GM19455 (cell line): ENCODE data around the gene EHD1.

Source experiments
- ATAC-seq: cut with Tn5 transposase; IDR thresholded peaks from one replicate; pipeline ENCODE4 v1.9.1; 2021; ENCODE audit not compliant: unreplicated experiment

Gene EHD1

DNA sequence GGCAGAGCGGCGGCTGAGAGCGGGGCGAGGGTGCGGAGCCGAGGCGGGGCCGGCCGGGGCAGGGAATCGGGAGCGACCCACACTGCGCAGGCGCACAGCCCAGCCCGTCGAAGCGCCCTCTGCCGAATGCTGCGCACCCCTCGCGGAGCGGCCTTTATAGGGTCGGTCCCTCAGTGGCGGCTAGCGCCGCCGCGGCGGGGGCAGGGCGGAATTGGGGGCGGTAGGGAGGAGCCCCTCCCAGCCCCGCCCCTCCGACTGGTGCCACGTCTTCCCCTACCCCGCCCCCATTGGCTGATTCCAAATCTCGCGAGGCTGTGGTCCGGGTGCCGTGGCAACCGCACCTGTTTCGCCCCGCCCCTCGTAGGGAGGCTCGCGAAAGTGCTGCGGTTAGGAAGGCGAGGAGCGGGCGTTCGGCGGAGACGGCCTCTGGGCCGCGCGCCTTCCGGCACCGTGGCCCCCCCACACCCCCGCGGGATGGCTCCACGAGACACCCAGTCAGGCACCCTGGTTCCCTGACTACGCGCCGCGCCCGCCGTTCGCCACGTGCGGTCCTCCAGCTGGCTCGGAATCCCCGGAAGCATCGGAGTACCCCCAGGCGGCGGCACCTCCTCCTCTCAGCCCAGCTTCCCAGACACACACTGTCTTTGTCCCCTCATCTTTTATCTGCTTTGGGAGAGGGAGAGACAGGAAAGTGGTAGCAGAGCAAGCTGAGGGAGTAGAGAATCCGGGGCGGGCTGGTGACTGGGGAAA, at the start of gene EHD1:
Gene EHD1, minus strand, starts transcription at position 128 of the 750 bp plus-strand sequence. CDS start 157 bp downstream, outside the sequence.
- ATAC-seq, result peak; percentile 64

- ATAC-seq, result no peak
These were observed 48.3 kb upstream of the EHD1 start for GRCh38 chr11:64926689-64927088.

DNA sequence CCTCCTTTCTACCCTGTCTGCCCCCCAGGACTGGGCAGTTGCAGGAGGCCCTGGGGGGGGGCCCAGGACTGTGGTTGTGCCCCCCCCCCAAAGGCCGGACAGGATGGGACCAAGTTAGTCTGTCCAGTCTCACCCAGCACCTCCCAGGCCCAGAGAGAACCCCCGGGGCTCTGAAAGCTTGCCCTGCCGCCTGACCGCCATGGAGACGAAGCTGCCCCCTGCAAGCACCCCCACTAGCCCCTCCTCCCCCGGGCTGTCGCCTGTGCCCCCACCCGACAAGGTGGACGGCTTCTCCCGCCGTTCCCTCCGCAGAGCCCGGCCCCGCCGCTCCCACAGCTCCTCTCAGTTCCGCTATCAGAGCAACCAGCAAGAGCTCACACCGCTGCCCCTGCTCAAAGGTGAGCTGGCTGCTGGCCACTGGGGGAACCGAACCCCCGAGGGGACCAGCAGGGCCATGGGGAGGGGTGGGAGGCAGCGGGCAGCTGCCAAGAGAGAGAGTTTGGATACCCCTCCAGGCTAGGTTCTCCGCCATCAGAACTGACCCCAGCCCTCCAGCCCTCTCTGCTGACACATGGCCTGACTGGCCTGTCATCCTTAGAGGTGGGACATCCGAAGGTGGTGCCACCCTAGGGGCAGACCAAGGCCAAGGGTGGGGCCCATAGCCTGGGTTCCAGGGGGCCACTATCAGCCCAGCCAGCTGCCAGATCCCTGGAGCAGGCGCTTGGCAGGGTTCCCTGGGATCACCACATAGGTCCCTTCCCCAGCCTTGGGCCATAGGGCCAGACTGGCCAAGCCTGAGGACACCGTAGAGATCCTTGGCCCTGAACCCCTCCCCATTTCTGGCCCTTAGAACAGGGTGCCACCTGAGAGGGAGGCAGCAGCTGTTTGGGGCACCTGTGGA, 47.4 kb upstream of the EHD1 start:
- ATAC-seq, result no peak

DNA sequence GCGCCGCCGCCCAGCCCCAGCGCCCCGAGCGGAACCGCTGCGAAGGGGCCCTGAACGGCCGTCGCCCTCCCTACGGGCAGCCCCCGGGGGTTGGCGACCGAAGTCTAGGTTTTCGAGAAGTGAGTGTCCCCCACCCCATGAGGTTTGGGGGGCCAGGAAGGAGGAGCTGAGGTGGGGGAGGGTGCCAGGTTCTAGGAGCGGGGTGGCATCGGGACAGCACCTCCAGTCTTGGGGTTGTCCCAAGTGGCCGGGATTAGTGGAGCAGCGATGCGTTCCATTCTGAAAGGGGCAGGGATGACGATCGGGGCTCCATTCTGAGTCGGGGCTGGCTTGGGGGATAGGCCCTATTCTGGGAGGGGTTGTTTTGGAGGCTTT, 46.5 kb upstream of the EHD1 start:
- ATAC-seq, result no peak

DNA sequence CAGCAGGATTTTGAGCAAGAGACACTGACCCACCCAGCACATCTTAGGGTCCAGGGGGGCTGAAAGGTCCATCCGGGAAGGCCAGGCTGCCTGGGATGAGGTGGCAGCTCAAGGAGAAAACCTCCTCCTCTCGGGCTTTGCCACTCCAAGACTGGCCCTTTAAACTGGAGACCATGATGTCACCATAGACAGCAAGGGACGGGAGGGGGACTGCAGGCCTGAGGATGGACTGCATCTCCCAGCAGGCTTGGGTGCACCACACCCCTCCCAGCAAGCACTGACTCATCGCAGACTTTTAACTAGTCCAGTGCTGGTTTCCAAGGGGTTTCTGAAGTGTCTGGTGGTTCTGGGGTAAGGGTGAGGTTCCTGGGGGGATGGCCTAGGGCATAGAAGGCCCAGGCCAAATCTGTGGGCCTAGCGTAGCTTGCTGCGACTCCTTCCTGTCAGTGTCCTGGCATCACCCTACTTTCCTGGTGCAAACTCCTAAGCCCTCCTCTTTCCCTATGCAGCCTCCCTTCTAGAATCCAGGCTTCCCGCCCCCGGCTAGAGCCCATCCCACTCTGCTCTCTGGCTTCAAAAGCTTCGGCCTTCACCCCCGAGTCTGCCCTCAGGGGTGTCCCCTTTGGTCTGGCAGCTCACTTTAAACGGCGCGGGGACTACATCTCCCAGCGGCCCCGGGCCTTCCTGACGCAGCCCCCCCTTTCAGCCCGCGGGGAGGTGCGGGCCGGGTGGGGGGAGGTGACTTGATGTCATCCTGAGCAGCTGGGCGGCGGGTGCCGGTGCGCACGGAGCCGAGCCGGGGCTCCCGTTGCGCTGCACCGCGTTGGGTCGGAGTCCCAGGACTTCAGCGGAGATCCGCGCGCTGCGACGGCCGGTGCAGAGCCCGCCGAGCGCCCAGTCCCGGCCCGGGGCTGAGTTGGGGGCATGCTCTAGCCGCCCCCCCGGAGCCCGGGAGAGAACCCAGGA, 45.8 kb upstream of the EHD1 start, which contains the start of gene PPP2R5B:
Gene PPP2R5B, plus strand, starts transcription at position 746 of the 966 bp plus-strand sequence. CDS start 1,046 bp downstream, outside the sequence.
- peak; percentile 73 for ATAC-seq

- ATAC-seq, result no peak
These were observed 44.8 kb upstream of the EHD1 start for GRCh38 chr11:64923151-64923661.

GRCh38 chr11:64921384-64921783, 43.0 kb upstream of the EHD1 start:
- ATAC-seq, result no peak

GRCh38 chr11:64920124-64920523, 41.7 kb upstream of the EHD1 start:
- ATAC-seq, result no peak

DNA sequence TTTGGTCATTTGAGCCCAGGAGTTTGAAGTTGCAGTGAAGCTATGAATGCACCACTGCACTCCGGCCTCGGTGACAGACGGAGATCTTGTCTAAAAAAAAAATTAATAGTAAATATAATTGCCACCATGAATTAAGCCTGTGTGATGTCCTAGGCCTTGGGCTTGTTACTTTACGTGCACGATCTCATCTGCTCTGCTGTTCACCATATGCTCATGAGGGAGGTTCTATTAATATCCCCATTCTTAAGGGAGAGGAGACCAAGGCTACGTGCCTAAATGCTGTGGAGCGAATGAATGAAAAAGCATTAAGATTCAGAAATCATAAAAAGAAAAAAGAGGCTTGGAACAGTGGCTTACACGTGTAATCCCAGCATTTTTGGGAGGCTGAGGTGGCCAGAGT, 41.2 kb upstream of the EHD1 start:
- no peak for ATAC-seq

GRCh38 chr11:64918017-64918416, 39.6 kb upstream of the EHD1 start:
- no peak for ATAC-seq

DNA sequence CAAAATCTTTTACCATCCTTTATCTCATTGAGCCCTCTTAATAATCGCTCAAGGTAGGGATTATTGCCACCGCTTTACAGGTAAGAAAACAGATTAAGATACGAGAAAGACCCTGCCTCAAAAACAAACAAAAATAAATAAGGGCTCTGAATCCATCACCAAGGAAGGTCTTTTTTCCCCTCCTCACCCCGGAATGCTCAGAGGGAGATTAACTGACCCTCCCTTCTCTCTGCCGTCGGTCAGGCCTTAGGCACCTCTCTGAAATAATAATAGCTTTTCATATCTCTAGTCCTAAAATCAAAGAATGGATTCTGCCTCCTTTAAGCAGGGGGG, 39.2 kb upstream of the EHD1 start:
- ATAC-seq, result no peak

- ATAC-seq, result peak; percentile 89
These were observed 38.6 kb upstream of the EHD1 start, which contains the start of gene ATG2A for GRCh38 chr11:64916775-64917662. Gene ATG2A (minus strand): TSS chr11:64917209. CDS start chr11:64917135, 74 bp downstream.

- ATAC-seq, result no peak
These were observed 37.8 kb upstream of the EHD1 start for GRCh38 chr11:64916040-64916774.

- no peak for ATAC-seq
These were observed 37.0 kb upstream of the EHD1 start for GRCh38 chr11:64915376-64915887.

GRCh38 chr11:64914123-64914522, 35.7 kb upstream of the EHD1 start:
- no peak for ATAC-seq

DNA sequence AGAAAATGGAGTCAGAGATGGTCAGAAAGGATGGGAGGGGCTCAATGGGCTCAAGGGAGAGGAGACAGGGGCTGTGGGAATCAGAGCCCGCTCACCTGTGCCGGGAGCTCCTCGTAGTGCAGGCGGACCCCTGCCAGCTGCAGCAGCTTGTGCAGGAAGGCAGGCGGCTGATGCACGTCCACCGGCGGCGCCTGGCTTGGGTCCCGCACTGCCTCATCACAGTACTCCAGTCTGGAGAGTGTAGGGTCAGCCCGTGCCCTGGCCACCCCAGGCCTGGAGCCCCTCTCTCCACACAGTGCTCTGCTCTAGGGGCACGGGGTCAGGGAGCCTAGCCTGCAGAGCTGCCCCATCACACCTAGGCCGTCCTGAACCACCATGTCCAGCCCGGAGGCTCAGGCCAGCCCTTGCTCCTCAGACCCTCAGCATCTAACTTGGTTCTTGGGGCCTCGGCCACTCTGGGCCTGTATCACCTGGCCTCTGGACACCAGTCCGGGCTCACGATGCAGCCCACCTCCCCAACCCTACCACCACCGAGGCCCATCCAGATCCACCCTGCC, 34.8 kb upstream of the EHD1 start:
- ATAC-seq, result no peak

DNA sequence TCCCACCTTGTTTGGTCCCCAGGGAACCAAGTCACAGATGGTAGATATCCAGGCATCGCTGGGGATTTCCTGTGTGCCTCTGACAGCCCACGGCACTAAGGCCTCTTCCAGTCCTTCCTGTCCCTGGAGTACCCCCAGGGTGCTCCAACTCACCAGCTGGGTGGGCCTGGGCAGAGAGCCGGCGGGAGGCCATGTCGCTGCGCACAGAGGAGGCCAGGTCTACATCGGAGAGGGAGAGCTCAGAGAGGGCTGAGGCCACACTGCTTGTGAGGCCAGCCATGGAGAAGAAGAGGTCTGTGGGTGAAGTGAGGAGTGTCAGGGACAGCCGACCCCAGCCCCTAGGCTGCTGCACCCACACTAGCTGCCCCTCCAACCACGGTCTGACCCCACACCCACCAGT, 33.3 kb upstream of the EHD1 start:
- no peak for ATAC-seq

- ATAC-seq, result no peak
These were observed 32.7 kb upstream of the EHD1 start for GRCh38 chr11:64911142-64911541.
